ENCODE measurements around the gene STEAP3. TPM values are rescaled to one million over a fixed set of nuclear protein-coding genes. Genes with fewer than 3 reads are reported as not detected.
A peak's percentile ranks its signal among the peaks of the same experiment; 100 is the strongest.

The STEAP3 gene
- total and polyA plus RNA-seq, 2 donors (not counting 1 experiment from before 2014, with no cell fraction given): 13.7 to 28.4 TPM

- peaks cover 2% of the 10 kb centered on the region for H3K79me2 ChIP-seq (ENCODE audit: control insufficient read depth, insufficient read depth, low read length)
- H3K36me3 ChIP-seq (ENCODE audit: control insufficient read depth, insufficient read depth, low read length): peaks cover 2% of the 10 kb centered on the region
- H3K4me1 ChIP-seq (ENCODE audit: control insufficient read depth, extremely low read depth, insufficient read depth, low read length): peaks cover 38% of the 10 kb centered on the region
- H3K4me3 ChIP-seq (replicated peaks in 1 of 4; ENCODE audit: control extremely low read depth in 1 of 4, insufficient read depth in 1 of 4, low read depth in 3 of 4, low read length in 4 of 4): no peak overlapping the region
- TF ChIP-seq EZH2 (IDR thresholded peaks at IDR 0.05; ENCODE audit: low read length, missing control alignments): no peak
- TF ChIP-seq, protein P1, sequence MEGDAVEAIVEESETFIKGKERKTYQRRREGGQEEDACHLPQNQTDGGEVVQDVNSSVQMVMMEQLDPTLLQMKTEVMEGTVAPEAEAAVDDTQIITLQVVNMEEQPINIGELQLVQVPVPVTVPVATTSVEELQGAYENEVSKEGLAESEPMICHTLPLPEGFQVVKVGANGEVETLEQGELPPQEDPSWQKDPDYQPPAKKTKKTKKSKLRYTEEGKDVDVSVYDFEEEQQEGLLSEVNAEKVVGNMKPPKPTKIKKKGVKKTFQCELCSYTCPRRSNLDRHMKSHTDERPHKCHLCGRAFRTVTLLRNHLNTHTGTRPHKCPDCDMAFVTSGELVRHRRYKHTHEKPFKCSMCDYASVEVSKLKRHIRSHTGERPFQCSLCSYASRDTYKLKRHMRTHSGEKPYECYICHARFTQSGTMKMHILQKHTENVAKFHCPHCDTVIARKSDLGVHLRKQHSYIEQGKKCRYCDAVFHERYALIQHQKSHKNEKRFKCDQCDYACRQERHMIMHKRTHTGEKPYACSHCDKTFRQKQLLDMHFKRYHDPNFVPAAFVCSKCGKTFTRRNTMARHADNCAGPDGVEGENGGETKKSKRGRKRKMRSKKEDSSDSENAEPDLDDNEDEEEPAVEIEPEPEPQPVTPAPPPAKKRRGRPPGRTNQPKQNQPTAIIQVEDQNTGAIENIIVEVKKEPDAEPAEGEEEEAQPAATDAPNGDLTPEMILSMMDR (conservative IDR thresholded peaks at IDR 0.05 in 1 of 2, IDR thresholded peaks at IDR 0.05 in 1 of 2; ENCODE audit: low read depth in 1 of 2, low read length in 2 of 2): no peak
- H2AFZ ChIP-seq (ENCODE audit: low read length): no peak overlapping the region
- no peak overlapping the region for H3K27ac ChIP-seq (ENCODE audit: insufficient read depth, low read length)
- no peak overlapping the region for H3K9ac ChIP-seq (ENCODE audit: insufficient read depth, low read length)
- no peak for DNase-seq (ENCODE audit: low read depth in 2 of 2)
- no peaks in the 10 kb centered on the region for H3K9me3 ChIP-seq (ENCODE audit: control insufficient read depth, insufficient read depth, low read depth, low read length)
- no peaks in the 10 kb centered on the region for H4K20me1 ChIP-seq (ENCODE audit: control insufficient read depth, extremely low read depth, insufficient read depth, low read length)
- no peaks in the 10 kb centered on the region for H3K27me3 ChIP-seq (ENCODE audit: control insufficient read depth, insufficient read depth, low read length)
- no peak overlapping the region for H3K4me2 ChIP-seq (ENCODE audit: extremely low read depth, insufficient read depth, low read length)
Measured at GRCh38 chr2:119228136-119228535, 4.5 kb downstream of the STEAP3 start.

DNA sequence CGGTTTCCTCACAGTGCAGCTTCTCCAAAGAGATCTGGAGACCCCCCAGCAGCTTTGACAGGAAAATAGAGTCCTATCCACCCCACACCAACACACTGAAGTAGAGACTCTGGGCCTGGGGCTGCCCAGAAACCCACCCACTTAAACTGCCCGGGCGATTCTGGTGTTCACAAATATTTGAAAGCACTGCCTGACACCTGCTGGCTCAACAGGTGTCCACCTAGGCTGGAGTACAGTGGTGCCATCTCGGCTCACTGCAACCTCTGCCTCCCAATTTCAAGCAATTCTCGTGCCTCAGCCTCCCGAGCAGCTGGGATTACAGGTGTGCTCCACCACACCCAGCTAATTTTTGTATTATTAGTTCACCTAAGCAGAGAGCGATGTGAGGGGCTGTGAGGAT, 5.3 kb downstream of the STEAP3 start:
- H3K36me3 ChIP-seq (ENCODE audit: control insufficient read depth, insufficient read depth, low read length): peaks cover 2% of the 10 kb centered on the region
- peaks cover 2% of the 10 kb centered on the region for H3K79me2 ChIP-seq (ENCODE audit: control insufficient read depth, insufficient read depth, low read length)
- TF ChIP-seq EZH2 (IDR thresholded peaks at IDR 0.05; ENCODE audit: low read length, missing control alignments): no peak
- TF ChIP-seq, protein P1 (conservative IDR thresholded peaks at IDR 0.05 in 1 of 2, IDR thresholded peaks at IDR 0.05 in 1 of 2; ENCODE audit: low read depth in 1 of 2, low read length in 2 of 2): no peak
- no peaks in the 10 kb centered on the region for H4K20me1 ChIP-seq (ENCODE audit: control insufficient read depth, extremely low read depth, insufficient read depth, low read length)
- no peaks in the 10 kb centered on the region for H3K9me3 ChIP-seq (ENCODE audit: control insufficient read depth, insufficient read depth, low read depth, low read length)
- no peak overlapping the region for H3K4me2 ChIP-seq (ENCODE audit: extremely low read depth, insufficient read depth, low read length)
- H3K9ac ChIP-seq (ENCODE audit: insufficient read depth, low read length): no peak overlapping the region
- H2AFZ ChIP-seq (ENCODE audit: low read length): no peak overlapping the region
- H3K4me1 ChIP-seq (ENCODE audit: control insufficient read depth, extremely low read depth, insufficient read depth, low read length): peaks cover 45% of the 10 kb centered on the region
- H3K27me3 ChIP-seq (ENCODE audit: control insufficient read depth, insufficient read depth, low read length): no peaks in the 10 kb centered on the region
- no peak overlapping the region for H3K4me3 ChIP-seq (replicated peaks in 1 of 4; ENCODE audit: control extremely low read depth in 1 of 4, insufficient read depth in 1 of 4, low read depth in 3 of 4, low read length in 4 of 4)
- no peak overlapping the region for H3K27ac ChIP-seq (ENCODE audit: insufficient read depth, low read length)
- DNase-seq (ENCODE audit: low read depth in 2 of 2): no peak

DNA sequence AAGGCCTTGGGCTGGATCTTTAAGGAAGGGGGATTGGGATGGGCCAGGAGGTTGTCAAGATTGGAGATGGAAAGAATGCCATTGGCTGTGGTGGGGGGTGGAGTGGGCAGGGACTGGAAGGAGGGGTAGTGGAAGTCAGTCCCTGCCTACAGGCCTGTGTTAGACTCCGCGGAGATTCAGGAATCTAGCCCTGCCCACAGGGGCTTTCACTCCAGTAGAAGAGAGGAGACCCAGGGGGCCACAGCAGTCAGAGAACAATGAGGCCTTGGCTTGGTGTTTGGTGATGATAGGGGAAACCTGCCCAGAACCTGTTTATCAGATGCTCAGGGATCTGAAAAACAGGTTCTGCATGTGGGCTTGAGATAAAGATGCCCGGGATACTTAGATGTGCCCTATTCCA, 6.1 kb downstream of the STEAP3 start:
- DNase-seq (ENCODE audit: low read depth in 2 of 2): no peak
- H2AFZ ChIP-seq (ENCODE audit: low read length): no peak overlapping the region
- no peaks in the 10 kb centered on the region for H4K20me1 ChIP-seq (ENCODE audit: control insufficient read depth, extremely low read depth, insufficient read depth, low read length)
- H3K9ac ChIP-seq (ENCODE audit: insufficient read depth, low read length): no peak overlapping the region
- TF ChIP-seq, protein P1 (conservative IDR thresholded peaks at IDR 0.05 in 1 of 2, IDR thresholded peaks at IDR 0.05 in 1 of 2; ENCODE audit: low read depth in 1 of 2, low read length in 2 of 2): no peak
- TF ChIP-seq EZH2 (IDR thresholded peaks at IDR 0.05; ENCODE audit: low read length, missing control alignments): no peak
- no peak overlapping the region for H3K4me3 ChIP-seq (replicated peaks in 1 of 4; ENCODE audit: control extremely low read depth in 1 of 4, insufficient read depth in 1 of 4, low read depth in 3 of 4, low read length in 4 of 4)
- peaks cover 2% of the 10 kb centered on the region for H3K79me2 ChIP-seq (ENCODE audit: control insufficient read depth, insufficient read depth, low read length)
- no peaks in the 10 kb centered on the region for H3K27me3 ChIP-seq (ENCODE audit: control insufficient read depth, insufficient read depth, low read length)
- H3K4me1 ChIP-seq (ENCODE audit: control insufficient read depth, extremely low read depth, insufficient read depth, low read length): peaks cover 45% of the 10 kb centered on the region
- peak overlapping the region; percentile 16 for H3K27ac ChIP-seq (ENCODE audit: insufficient read depth, low read length)
- no peaks in the 10 kb centered on the region for H3K9me3 ChIP-seq (ENCODE audit: control insufficient read depth, insufficient read depth, low read depth, low read length)
- H3K4me2 ChIP-seq (ENCODE audit: extremely low read depth, insufficient read depth, low read length): no peak overlapping the region
- H3K36me3 ChIP-seq (ENCODE audit: control insufficient read depth, insufficient read depth, low read length): peaks cover 2% of the 10 kb centered on the region

Measured in fibroblast of lung (primary cell).